ENCODE measurements around the gene SLC25A45.
A peak's percentile ranks its signal among the peaks of the same experiment; 100 is the strongest.

Gene SLC25A45

DNA sequence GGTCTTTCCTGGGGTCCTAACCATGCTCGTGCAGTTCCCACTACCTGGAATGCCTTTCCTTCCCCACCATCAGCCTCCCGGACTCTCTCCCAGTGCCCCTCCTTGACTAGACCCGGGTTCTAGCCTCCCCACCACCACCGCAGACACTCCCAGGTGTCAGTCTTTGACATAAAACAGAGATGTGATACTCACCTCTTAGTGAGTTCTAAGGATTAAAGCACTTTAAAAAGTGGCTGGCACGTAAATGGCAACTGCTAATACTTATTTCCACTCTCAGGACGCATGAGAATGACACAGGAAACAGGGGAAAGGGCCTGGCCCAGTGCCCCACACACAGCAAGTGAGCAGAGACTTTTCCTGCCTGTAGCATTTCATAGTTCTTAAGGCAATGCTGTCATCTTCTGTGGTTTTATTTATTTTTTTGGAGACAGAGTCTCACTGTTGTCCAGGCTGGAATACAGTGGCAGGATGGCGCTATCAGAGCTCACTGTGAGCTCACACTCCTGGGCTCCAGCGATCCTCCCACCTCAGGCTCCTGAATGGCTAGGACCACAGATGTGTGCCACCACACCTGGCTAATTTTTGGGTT lies 1.9 kb upstream of the SLC25A45 start:
- DNase-seq = no peak

DNA sequence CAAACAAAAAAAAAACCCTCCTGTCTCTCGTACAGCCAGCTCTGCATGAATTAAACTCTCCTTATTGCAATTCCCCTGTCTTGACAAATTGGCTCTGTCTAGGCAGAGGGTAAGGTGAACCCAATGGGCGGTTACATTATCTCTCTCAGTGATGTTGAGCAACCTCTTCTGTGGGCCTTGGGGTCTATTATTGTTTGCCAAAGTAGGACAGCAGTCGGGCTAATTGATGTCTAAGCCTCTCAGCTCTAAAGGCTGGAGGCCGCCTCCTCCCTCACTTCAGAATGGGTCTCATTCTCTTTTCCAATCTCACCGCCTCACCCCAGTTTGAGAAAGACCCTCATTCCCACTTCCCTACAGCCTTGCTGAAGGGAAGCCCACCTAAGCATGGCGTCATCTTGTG lies 1.3 kb upstream of the SLC25A45 start:
- DNase-seq = peak; percentile 30

DNA sequence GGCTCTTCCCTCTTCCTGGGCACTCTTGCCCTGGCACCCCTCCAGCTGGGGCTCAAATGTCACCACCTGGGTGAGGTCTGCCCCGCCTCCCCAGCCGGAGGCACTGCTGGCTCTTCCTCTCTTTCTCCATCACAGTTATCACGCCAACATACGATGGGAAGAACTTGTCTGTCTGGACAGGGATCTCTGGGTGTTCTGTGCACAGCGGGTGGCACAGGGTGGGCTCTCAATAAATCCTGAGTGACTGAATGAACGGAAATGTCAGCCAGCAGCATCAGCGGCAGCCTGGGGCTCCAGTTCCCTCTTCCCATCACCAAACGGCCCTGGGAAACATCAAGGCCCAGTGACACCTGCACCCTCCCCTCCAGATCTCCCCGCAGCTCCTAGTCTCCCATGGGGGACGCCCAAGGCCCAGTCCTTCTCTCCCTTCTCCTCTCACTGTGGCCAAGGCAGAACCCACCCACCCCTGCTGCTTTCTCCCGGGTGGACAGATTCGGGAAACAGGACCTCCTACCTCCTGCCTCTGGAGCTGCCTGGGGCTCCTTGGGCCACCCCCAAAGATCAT lies 440 bp upstream of the SLC25A45 start:
- DNase-seq = no peak

DNA sequence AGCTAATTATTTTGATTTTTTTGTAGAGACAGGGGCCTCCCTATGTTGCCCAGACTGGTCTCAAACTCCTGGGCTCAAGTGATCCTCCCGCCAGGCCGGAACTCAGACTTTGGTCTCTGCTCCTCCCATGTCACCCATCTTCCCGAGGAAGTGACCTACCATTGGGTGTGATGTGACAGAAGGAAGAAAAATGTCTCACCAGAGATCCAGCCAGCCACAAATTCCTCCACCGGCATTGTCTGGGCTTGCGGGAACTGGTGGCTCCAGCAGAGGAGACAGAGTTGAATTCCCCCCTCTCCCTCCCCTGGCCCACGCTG lies 772 bp downstream of the SLC25A45 start:
- no peak for DNase-seq

DNA sequence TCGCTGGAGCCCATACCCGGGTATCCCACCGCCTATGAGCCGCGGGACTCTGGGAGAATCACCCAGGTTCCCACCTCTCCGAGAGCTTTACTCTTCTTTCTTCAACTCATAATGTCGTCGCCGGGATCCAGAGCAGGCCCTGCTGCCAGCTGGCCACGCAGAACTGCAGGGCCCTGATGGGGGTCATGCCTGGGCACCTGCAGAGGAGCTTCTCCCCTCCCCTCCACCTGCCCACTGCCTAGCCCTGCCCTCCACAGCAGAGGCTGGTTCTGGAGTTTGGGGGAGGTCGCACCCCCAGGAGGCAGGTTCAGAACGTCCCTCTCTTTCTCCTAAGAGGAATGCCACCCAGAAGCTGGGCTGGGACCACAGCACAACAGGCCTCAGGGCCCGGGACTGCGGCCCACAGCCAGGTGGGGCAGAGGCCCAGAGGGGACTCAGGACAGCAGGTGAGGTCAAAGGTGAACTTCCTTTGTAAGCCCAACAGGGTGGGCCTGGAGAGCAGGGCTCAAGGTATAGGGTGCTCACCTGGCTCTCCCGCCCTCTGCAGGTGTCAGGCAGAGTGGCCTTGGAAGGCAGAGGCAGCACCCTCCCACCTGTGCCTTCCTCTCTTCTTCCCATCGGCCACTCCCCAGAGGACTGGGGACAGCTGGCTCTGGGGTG lies 1.9 kb downstream of the SLC25A45 start:
- DNase-seq = no peak

DNA sequence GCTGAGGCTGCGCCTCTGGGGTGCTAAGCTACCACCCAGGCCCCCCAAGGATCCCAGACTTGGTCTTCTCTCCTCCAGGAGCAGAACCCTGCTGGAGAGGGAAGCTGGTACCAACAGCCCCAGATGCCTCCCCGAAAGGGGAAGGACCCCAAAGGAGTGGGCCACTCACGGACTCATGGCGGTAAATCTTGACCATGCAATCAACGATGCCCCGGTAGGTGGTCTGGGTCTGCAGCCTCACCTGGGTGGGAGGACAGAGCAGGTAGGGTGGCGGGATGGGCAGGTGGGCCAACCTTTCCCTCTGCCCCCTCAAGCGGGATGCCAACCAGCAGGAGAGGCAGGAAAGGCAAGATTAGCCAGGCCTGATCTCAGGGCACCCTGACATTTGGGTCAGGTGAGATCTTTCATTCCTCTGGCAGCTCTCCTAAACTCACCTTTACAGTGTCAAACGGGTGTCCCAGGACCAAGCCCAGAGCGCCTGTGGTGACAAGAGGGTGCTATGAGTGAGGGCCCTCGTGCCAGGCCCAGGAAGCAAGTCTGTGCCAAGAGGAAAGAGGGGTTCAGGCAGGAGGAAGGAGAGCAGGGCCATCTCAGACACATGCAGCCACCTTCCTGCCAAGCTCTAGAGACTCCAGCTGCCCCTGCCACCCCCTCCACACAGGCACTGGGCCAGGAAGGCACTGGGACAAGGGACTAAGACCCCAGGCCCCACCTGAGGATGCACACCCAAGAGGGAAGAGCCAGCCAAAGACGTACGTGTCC lies 2.6 kb downstream of the SLC25A45 start:
- DNase-seq = no peak

DNA sequence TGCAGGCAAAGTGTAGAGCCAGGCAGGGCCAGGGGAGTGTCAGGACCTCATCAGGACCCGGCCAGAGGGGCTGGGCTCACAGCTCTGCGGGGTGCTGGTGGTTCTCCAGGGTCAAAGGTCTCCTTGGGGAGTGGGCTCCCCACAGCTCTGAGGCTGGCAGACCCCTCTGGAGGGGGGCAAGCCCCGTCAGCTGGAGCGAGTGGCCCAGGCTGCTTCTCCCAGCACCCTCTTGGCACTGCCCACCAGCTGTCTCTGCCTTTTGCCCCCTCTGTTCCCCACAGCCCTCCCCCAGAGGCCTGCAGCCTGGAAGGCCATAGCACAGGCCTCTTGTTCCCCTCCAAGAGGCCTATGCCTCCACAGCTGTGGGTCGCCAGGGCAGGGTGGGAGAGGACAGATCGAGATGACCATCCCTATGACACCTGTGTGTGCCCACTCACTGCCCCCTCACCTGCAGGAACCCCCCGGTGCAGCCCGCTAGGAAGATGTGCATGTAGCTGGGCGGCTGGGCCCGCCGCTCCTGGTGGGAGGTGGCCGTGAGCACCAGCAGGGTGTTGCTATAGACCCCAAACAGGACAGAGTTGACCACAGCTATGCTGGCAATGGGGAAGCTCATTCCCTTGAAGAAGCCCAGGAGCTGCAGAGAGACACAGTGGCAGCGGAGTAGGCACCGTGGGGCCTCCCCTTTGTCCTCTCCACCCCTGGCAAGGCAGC lies 3.4 kb downstream of the SLC25A45 start:
- DNase-seq = no peak

DNA sequence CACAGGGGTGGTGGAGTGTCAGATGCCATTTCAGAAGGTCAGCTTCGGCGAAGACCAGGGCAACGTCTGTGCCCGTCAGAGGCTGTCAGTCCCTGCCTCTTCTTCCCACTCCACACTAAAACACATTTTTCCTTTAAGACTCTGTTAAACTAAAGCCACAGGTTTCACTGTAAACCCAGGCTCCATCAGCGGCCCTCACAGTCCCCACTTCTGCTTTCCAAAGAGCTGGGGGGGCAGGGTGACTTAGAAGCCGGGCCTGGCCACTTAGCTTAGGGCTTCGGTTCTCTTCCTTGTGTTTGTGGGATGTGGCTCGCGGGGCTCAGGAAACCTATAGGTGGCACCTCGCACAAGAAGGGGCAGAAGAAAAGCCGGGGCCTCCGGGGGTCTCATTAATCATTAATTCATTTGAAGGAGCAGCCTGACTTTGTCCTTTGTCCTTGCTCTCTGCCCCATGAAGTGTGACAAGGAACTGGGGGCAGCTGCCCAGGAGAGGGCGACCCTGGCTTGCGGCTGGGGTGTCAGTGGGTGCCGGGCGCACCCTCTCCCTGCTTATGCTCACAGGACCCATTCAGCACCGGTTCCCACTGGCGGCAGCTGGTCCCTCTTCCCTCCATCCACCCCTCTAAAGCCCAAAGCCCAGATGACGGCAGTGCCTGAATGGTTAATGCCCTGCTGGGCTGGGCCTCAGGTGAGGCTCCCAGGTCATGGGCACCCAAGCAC lies 4.1 kb downstream of the SLC25A45 start:
- DNase-seq = no peak

DNA sequence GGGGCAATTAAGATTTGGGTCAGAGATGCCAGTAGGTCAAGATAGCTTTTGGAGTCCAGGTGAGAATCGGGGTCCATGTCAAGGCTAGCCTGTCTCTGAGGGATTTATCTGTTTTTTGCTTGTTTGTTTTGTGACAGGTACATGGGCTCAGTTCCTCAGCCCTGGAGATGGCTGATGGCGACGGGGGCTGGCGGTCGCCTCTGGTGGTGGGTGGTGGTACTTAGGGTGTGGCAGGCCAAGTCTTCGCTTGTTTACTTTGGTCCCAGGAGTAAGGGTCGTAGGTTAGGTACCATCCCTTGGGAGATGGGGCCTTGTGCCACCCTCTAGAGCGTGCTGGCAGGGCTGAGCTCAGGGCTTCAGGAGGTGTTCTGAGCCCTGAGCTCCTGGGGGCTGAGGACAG lies 4.7 kb downstream of the SLC25A45 start:
- no peak for DNase-seq

DNA sequence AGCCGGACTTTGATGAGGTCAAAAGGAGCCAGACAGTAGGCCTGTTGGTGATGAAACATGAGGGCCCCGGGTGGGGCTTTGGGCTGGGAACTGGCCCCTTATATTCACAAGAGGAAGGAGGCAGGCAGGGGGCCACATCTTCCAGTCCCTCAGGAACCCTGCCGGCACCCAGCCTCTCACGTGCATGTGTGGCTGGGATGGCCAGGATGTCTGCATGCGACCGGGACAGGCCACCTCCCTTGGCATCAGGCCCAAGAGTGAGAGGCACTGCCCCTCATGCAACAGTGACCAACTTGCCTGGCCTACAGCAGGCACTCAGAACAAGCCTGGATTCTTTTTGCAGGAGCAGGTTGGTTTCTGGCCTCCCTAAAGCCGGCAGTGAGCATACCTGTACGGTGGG lies 5.4 kb downstream of the SLC25A45 start:
- no peak for DNase-seq

DNA sequence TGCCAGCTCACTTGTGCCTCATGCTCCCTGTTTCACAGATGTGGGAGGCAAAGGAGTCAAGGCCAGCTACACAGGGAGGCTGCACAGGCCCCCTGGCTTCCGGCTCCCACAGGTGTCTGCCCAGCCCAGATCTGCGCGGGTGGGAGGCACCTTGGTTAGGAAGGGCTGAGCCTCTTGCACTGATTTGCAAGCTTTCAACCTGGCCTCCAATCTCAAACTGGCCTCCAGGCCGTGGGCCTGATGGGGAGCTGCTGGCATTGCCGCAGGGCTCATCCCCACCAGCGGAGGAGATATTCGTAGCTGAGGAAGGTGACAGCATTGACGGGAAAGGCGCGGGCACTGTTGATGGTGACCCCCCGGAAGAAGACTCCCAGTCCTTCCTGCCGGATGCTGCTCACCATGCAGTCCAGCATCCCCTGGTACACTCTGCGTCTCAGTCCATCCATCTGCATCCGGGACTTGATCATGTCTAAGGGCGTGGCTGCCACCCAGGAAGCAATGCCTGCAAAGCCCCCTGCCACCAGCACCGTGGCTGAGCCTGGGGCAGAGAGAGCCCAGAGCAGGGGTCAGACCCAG lies 6.2 kb downstream of the SLC25A45 start:
- no peak for DNase-seq

DNA sequence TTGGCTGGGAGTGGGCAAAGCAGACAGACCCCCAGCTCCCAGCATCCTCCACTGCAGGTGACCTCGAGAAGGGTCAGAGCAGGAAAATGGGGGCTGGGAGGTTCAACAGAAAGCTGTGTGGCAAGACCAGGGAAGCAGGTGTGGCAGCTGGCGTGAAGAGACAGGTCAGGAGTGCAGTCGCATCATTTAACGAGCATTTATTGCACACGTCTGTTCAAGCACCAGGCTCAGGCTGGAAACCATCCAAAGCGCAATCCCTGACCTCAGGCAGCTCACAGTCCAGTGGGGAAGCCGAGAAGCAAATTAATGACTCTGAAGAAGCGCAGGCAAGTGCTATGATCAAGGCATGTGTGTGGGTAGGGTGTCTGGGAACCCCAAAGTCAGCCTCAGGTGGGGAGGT lies 7.4 kb downstream of the SLC25A45 start:
- DNase-seq = no peak

DNA sequence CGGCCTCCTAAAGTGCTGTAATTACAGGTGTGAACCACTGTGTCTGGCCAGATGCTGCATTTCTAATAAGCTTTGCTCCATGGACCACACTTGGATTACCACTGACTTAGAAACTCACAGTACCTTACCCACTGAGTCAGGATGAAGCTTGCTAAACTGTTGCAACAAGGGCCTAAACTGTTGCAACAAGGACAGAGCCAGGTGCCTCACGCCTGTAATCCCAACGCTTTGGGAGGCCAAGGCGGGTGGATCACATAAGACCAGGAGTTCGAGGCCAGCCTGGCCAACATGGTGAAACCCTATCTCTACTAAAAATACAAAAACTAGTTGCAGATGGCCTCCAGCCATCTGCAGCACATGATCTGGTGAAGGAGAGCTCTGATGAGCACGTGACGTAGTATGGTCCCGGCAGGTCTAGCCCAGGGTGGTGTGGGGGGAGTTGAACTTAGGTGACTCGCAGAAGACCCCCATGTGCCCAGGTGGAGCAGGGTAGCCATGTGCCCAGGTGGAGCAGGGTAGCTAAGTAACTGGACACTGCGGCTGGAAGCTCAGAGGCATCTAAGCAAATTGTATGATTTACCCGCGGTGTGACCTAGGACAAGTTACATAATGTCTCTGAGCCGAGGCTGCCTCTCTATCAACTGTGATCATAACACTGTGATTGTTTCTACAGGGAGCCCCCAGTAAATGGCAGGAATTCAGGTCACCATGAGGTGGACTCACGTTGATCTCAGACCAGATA lies 8.4 kb downstream of the SLC25A45 start:
- DNase-seq = no peak

DNA sequence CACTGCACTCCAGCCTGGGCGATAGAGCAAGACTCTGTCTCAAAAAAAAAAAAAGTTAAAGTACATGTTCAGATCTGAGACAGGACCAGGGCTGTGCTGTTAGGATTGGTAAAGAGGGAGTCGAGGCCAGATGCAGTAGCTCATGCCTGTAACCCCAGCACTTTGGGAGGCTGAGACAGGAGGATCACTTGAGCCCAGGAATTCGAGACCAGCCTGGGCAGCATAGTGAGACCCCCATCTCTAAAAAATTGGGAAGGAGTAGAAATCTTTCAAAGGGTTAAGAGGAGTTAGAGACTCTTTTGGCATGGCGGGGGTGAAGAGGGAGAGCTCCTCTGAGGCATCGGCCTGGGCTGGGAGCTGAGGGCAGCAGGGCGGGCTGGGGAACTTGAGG lies 11.8 kb downstream of the SLC25A45 start:
- no peak for DNase-seq

DNA sequence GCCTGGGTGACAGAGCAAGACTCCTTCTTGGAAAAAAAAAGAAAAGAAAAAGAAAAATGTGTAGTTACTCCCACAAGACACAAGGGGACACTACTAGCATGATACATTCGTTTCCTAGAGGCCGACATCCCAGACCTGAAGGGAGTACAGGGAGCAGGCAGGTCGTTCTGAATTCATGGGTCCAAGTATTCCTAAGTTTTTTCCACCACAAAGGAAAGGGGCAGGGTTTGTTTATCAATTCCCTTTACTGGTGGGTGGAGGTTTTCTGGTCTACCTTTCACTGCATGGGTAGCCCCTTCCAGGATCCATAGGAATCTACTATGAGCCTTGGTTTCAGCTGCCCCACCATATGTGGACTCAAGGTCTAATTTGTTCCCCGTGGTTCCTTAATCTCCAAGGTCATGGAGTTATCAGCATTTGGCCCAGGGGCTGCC lies 16.1 kb downstream of the SLC25A45 start:
- DNase-seq = peak; percentile 82

DNA sequence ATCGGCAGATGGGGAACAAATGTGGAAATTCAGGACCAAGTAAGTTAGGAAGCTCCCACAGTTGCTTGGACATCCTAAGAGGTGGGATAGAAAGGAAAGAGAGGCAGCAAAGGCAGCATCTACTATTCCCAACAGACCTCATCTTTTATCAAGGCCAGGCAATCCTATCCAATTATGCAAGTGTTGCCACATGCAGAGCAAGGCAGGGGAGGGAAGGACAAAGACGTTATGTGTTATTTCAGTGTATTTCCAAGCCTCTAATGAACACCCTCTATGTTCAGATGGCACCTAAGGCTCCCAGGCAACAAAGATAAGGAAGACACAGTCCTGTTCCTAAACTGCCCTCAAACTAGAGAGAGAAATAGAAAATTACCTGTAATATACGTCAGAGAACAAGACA lies 18.7 kb downstream of the SLC25A45 start:
- DNase-seq = peak; percentile 60

DNA sequence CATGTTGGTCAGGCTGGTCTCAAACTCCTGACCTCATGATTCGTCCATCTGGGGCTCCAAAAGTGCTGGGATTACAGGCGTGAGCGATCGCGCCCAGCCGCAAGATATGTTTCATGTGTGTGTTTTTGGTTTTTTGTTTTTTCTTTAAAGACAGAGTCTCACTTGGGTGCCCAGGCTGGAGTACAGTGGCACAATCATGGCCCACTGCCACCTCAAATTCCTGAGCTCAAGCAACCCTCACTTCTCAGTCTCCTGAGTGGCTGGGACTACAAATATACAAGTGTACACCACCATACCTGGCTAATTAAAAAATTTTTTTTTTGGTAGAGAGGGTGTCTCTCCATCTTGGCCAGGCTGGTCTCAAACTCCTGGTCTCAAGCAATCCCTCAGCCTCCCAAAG lies 19.5 kb downstream of the SLC25A45 start:
- no peak for DNase-seq

DNA sequence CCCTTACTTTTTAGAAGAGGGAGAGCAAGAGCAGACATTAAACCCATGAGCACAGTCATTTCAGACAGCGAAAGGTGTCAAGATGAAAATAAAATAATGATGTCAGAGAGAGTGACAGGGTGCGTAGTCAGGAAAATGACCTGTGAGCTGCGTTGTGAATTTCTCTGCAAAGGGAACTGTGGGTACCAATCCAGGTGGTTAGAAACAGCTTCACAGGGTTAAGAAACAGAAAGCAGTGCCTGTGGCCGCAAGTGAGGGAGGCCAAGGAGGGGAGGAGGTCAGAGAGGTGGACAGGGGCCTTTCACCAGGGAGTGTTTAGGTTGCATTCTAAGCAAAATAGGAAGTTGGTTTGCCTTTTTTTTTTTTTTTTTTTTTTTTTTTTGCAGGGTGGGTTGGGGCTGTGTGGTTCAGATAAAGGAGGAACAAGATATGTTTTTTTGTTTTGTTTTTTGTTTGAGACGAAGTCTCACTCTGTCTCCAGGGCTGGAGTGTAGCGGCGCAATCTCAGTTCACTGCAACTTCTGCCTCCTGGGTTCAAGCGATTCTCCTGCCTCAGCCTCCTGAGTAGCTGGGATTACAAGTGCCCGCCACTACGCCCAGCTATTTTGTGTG lies 20.0 kb downstream of the SLC25A45 start:
- no peak for DNase-seq

DNA sequence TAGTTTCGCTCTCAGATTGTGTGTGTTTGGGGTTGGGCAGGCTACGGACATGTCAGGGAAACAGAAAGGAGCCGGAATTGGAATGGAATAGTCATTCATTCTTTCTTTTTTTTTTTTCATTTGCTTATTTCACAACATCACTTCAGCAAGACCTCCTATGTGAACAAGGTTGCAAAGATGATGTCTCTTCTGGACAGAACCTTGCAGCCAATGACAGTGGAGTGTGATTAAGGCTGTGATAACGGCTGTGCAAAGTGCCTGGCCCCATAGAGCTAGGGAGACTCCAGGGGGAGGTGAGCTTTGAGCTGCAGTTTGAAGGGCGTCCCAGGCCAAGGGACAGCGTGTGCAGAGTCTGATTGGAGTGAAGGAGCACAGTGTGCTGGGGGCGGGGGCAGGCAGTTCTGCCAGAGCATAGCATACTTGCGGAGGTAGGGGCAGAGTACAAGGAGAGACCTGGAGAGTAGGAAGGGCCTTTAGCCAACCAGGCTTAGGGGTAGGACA lies 24.5 kb downstream of the SLC25A45 start:
- DNase-seq = no peak

DNA sequence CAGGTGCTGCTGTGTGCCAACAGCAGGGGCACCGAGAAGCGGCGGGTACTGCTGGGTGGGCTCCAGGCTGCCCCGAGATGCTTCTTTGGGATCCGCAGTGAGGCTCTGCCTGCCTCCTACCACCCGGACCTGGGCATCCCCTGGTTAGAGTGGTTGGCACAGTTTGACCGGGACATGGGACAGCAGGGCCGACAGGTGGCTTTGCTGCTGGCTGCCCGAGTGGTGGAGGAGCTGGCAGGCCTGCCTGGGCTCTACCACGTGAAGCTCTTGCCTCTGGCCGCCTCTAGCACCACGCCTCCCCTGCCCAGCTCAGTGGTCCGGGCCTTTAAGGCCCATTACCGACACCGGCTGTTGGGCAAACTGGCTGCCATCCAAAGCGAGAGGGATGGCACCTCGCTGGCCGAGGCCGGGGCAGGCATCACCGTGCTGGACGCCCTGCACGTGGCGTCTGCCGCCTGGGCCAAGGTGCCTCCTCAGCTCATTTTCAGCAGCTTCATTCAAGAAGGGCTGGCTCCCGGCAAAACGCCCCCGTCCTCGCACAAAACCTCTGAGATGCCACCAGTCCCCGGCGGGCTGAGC lies 26.0 kb downstream of the SLC25A45 start:
- DNase-seq = no peak
